HG02610 (cell line): ENCODE results near the gene SCN10A.

ENCODE experiments used
- ATAC-seq: cut with Tn5 transposase; IDR thresholded peaks from one replicate; pipeline ENCODE4 v1.9.1; 2021; ENCODE audit warnings: mild to moderate bottlenecking, moderate library complexity; ENCODE audit not compliant: unreplicated experiment

SCN10A gene

GRCh38 chr3:38722781-38723568, 93.0 kb downstream of the SCN10A start:
- ATAC-seq: no peak

GRCh38 chr3:38721207-38721772, 94.7 kb downstream of the SCN10A start:
- no peak for ATAC-seq

- ATAC-seq: no peak
Measured at GRCh38 chr3:38720465-38720864, 95.6 kb downstream of the SCN10A start.

- ATAC-seq: no peak
Measured at GRCh38 chr3:38717355-38718240, 98.4 kb downstream of the SCN10A start.

GRCh38 chr3:38713121-38713520, 102.9 kb downstream of the SCN10A start:
- ATAC-seq: no peak

- ATAC-seq: no peak
Measured at GRCh38 chr3:38711321-38711720, 104.7 kb downstream of the SCN10A start.

GRCh38 chr3:38707730-38708129, 108.3 kb downstream of the SCN10A start:
- ATAC-seq: no peak

GRCh38 chr3:38706961-38707360, 109.1 kb downstream of the SCN10A start:
- no peak for ATAC-seq

GRCh38 chr3:38702231-38702630, 113.8 kb downstream of the SCN10A start:
- ATAC-seq: no peak

GRCh38 chr3:38698760-38699159, 117.3 kb downstream of the SCN10A start:
- no peak for ATAC-seq

GRCh38 chr3:38698061-38698460, 118.0 kb downstream of the SCN10A start:
- ATAC-seq: no peak

- ATAC-seq: no peak
Measured at GRCh38 chr3:38696034-38696433, 120.0 kb downstream of the SCN10A start.

- no peak for ATAC-seq
Measured at GRCh38 chr3:38690185-38690584, 125.8 kb downstream of the SCN10A start.

- no peak for ATAC-seq
Measured at GRCh38 chr3:38689774-38690173, 126.2 kb downstream of the SCN10A start.

GRCh38 chr3:38689346-38689745, 126.7 kb downstream of the SCN10A start:
- no peak for ATAC-seq

GRCh38 chr3:38687321-38687720, 128.7 kb downstream of the SCN10A start:
- no peak for ATAC-seq

GRCh38 chr3:38684546-38684945, 131.5 kb downstream of the SCN10A start:
- no peak for ATAC-seq

- ATAC-seq: no peak
Measured at GRCh38 chr3:38669668-38670067, 146.3 kb downstream of the SCN10A start.

- no peak for ATAC-seq
Measured at GRCh38 chr3:38662544-38662943, 153.5 kb downstream of the SCN10A start.

- no peak for ATAC-seq
Measured at GRCh38 chr3:38658841-38659240, 157.2 kb downstream of the SCN10A start.

GRCh38 chr3:38657369-38657768, 158.6 kb downstream of the SCN10A start:
- ATAC-seq: no peak
